NT2/D1 (cell line): ENCODE data around the gene MEDAG.

Experiments
- SUZ12 ChIP-seq: IDR thresholded peaks from 2 replicates; pipeline ENCODE4 v1.6.1; 2011; ENCODE audit not compliant: insufficient read length, insufficient read depth; ENCODE audit errors: extremely low read depth
- YY1 ChIP-seq: IDR thresholded peaks from 2 replicates; pipeline ENCODE4 v1.6.1; 2011; ENCODE audit not compliant: insufficient read length, insufficient read depth
- ZNF274 ChIP-seq: IDR thresholded peaks from 2 replicates; pipeline ENCODE4 v1.6.1; 2011; ENCODE audit warnings: mild to moderate bottlenecking, low read depth, low read length

GRCh38 chr13:30907121-30907861, 1.2 kb downstream of the MEDAG start:
- TF ChIP-seq YY1: no peak
- TF ChIP-seq ZNF274: no peak
- TF ChIP-seq SUZ12: no peak
